ENCODE data around the gene PPT2.

DNA sequence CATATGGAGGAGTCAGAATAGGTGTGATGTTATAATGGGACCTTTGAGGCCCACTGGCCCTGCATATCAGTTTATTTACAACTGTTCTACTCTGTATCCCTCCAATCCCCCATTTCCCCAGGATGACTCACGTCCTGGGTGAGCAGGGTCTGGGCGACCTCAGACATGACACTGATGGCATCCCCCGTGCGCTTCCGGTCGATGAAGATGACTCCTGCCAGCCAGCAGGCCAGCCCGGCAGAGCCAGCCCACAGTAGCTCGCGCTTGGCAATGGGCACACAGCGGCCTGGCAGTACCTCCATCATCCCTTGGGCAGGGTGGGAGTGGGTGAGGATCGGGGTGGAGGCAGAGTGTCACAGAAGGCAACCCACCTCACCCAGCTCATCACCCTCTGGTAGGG, 16.4 kb downstream of the PPT2 start:
- TF ChIP-seq, protein P1, sequence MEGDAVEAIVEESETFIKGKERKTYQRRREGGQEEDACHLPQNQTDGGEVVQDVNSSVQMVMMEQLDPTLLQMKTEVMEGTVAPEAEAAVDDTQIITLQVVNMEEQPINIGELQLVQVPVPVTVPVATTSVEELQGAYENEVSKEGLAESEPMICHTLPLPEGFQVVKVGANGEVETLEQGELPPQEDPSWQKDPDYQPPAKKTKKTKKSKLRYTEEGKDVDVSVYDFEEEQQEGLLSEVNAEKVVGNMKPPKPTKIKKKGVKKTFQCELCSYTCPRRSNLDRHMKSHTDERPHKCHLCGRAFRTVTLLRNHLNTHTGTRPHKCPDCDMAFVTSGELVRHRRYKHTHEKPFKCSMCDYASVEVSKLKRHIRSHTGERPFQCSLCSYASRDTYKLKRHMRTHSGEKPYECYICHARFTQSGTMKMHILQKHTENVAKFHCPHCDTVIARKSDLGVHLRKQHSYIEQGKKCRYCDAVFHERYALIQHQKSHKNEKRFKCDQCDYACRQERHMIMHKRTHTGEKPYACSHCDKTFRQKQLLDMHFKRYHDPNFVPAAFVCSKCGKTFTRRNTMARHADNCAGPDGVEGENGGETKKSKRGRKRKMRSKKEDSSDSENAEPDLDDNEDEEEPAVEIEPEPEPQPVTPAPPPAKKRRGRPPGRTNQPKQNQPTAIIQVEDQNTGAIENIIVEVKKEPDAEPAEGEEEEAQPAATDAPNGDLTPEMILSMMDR (IDR thresholded peaks at IDR 0.05) = no peak
- TF ChIP-seq EP300 (IDR thresholded peaks at IDR 0.05) = no peak
